GM18861 (cell line): ENCODE measurements around the gene TLK2.
"Not testable (repeated sequence)": the region's sequence is repeated elsewhere in the genome, so short reads cannot be mapped to it uniquely, and the experiment has no call there.

Source experiments
- ATAC-seq: cut with Tn5 transposase; IDR thresholded peaks from one replicate; pipeline ENCODE4 v1.9.1; 2021; ENCODE audit not compliant: unreplicated experiment

Gene TLK2

DNA sequence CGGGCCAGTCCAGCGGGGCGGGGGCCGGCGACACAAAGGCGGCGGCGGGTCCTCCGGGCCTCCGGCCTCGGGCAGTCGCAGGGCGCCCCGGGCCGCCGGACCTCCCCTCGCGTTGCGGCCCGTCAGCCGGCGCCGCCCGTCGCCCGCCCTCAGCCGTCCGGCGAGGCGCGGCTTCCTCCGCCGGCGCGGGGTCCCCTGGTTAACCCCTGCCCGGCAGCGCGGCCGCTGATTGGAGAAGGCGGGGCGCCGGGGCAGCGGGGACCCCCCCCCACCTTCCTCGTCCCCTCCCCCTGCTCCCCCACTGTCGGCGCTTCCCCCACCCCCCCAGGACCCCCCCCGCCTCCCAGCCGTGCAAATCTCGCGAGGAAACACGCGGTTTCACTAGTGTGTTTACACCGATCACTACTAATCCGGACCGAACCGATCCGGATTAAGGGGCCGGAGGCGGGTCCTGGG, at the start of gene TLK2:
TLK2 (plus strand) TSS at position 402 of the 456 bp plus-strand sequence. CDS start 2,301 bp downstream, outside the sequence.
- peak; percentile 57 for ATAC-seq

GRCh38 chr17:62435251-62435650, 43.4 kb upstream of the TLK2 start:
- not testable (repeated sequence) for ATAC-seq

- not testable (repeated sequence) for ATAC-seq
These were observed 37.4 kb upstream of the TLK2 start for GRCh38 chr17:62441181-62441580.

- ATAC-seq = no peak
These were observed 34.6 kb upstream of the TLK2 start for GRCh38 chr17:62444063-62444462.

DNA sequence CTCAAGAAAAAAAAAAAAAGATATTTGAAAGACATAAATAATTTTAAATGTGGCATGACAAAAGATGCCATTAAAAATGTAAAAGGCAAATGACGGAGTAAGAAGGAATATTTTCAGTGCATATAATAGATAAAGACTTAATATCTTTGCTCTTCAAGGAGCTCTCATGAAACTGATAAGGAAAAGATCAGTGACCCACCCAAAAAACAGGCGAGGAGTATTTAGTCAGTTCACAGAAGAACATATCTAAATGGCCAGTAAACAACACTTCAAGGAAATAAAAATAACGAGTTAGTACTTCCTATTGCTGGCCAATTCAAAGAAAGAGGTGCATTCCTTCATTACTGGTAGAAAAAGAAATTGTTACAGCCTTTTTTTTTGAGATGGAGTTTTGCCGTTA, 32.8 kb upstream of the TLK2 start:
- not testable (repeated sequence) for ATAC-seq

DNA sequence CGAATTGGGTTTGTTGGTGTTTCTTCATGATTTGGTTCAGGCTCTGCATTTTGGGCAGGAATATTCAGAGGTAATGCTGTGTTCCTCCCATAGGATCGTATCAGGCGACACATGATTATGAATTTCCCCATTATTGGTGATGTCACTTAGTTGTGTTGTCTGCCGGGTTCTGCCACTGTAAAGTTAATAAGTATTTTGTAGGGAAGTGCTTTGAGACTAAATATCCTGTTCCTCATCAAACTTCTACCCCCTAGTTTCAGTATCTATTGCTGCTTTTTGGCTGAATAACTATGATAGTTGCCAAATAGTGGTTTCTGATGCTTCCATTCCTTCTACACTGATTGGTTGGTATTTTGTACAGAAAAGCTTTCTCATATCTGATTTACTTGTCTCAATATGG, 26.4 kb upstream of the TLK2 start:
- not testable (repeated sequence) for ATAC-seq

DNA sequence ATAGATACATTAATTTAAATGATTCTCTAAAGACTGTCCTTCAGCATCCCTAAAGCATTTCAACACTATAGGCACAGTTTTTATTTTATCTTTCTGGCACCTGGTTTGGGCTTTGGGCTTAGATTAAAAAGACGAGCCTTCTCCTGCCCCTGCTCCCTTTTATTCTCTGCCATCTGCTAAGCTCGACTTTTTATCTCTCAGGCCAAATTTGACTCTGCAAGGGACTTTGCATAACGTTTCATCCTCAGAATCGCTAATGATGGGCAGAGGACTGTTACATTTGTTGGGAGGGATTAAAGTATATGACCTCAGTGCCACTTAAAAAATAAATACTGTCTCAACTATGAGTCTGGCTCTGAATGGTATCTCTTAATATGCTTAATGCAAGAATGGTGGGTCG, 25.6 kb upstream of the TLK2 start:
- not testable (repeated sequence) for ATAC-seq

- peak; percentile 26 for ATAC-seq
These were observed 25.0 kb upstream of the TLK2 start for GRCh38 chr17:62453656-62454055.

- ATAC-seq = peak; percentile 47
These were observed 24.5 kb upstream of the TLK2 start for GRCh38 chr17:62454111-62454510.

GRCh38 chr17:62456016-62456415, 22.6 kb upstream of the TLK2 start:
- no peak for ATAC-seq

- not testable (repeated sequence) for ATAC-seq
These were observed 20.1 kb upstream of the TLK2 start for GRCh38 chr17:62458483-62458882.

DNA sequence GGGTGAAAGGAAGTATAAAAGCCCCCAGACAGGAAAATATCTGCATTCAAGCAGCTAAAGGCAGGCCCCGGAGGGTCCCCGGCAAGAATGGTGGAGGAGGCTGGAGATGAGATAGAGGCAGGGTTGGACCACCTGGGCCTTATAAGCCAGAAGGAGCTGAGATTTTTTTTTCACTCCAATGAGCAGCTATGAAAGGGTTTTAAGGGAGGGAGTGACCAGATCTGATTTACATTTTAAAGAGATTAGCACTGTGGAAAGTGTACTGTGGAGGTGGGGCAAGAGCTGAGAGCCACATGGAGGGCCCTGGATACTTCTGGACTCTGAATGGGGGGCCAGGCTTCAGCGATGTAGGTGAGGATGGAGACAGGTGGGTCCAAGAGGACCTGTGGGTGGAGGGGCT, 14.2 kb upstream of the TLK2 start:
- not testable (repeated sequence) for ATAC-seq

DNA sequence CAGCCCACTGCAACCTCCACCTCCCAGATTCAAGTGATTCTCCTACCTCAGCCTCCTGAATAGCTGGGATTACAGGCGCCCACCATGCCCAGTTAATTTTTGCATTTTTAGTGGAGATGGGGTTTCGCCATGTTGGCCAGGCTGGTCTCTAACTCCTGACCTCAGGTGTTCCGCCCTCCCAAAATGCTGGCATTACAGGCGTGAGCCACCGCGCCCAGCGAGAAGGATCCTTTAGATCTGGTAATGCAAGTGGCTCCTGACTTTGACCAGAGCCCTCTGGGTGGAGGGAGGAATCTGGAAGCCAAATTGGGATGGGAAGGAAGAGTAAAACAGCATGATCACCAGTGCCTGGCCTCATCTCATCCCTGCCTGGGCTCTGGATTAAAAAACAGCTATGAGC, 13.4 kb upstream of the TLK2 start:
- not testable (repeated sequence) for ATAC-seq

- not testable (repeated sequence) for ATAC-seq
These were observed 7.8 kb upstream of the TLK2 start for GRCh38 chr17:62470666-62471379.

GRCh38 chr17:62471380-62471880, 7.2 kb upstream of the TLK2 start:
- ATAC-seq = not testable (repeated sequence)

DNA sequence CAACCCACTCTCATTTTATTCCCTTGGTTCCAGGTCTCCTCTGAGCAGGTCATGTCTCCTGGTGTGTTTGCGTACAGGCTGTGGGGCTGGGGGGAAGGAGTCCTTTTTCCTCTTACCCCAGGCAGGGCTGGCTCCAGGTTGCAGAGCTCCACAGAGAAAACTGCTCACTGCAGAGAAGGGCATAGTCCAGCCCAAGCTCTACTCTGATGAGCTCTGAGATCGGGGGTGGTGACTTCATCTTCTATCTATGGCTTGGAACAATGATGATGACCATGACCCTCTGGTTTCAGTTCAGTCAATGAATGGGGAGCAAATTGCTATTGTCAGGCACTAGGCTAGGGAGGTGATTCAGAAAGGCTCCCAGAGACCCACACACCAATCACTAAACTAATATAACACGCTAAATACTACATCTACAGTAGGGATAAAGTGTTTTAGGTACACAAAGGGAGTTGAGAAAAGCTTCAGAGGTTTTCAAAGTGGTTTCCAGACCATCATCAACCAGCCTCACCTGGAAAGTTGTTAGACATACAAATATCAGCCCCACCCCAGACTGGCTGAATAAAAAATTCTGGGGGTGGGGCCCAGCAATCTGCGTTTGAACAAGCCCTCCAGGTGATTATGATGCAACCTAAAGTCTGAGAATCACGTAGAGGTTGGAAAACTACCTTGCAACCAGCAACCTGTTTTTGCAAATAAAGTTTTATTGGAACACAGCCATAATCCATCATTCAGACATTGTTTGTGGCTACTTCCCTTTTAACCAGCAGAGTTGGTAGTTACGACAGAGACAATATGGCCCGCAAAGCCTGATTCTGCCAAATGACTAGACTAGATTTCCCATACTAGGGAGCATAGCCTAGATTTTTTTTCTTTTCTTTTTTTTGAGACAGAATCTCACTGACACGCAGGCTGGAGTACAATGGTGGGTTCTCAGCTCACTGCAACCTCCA, 5.3 kb upstream of the TLK2 start:
- ATAC-seq = not testable (repeated sequence)

- ATAC-seq = not testable (repeated sequence)
These were observed 1.5 kb upstream of the TLK2 start for GRCh38 chr17:62477111-62477510.

GRCh38 chr17:62477718-62478408, 762 bp upstream of the TLK2 start:
- ATAC-seq = peak; percentile 19

GRCh38 chr17:62478880-62479638, 434 bp downstream of the TLK2 start:
- peak; percentile 30 for ATAC-seq

- ATAC-seq = not testable (repeated sequence)
These were observed 1.1 kb downstream of the TLK2 start for GRCh38 chr17:62479639-62480258.
